Activated T-cell treated with anti-CD3 and anti-CD28 coated beads, Interleukin-2, amount 50 U/mL, for 4 hours (primary cell): Measurements from ENCODE around the gene RAPH1. TPM values are rescaled to one million over a fixed set of nuclear protein-coding genes. Genes with fewer than 3 reads are reported as not detected.

Experiments
- ATAC-seq, 2 donors: fragments of 200-7000 bp; cut with Tn5 transposase; one replicate each; pipeline ENCODE4 v1.10.0; 2021
- DNase-seq: peaks from one replicate; pipeline ENCODE4 v3.0.0-alpha.2; 2020
- H3K27me3 Mint-ChIP-seq: one replicate; pipeline ENCODE4 v1.8.0; 2021; ENCODE audit warnings: low read depth, mixed read lengths
- H3K36me3 Mint-ChIP-seq: one replicate; pipeline ENCODE4 v1.8.0; 2022; ENCODE audit warnings: mixed read lengths; ENCODE audit not compliant: insufficient read depth
- H3K4me1 Mint-ChIP-seq: one replicate; pipeline ENCODE4 v1.8.0; 2021; ENCODE audit warnings: low read depth, mixed read lengths
- H3K4me3 Mint-ChIP-seq: one replicate; pipeline ENCODE4 v1.8.0; 2021; ENCODE audit warnings: mild to moderate bottlenecking, moderate library complexity, mixed read lengths
- H3K9me3 Mint-ChIP-seq: one replicate; pipeline ENCODE4 v1.8.0; 2021; ENCODE audit warnings: mixed read lengths
- total RNA-seq, 3 donors: library from RNA; stranded (reverse); gene quantifications; one replicate each; pipeline ENCODE4 v1.2.1, GENCODE V29; 2021

The RAPH1 gene
- total RNA-seq, 3 donors from 2014 or later = 12.0 to 12.9 (median 12.8) TPM

DNA sequence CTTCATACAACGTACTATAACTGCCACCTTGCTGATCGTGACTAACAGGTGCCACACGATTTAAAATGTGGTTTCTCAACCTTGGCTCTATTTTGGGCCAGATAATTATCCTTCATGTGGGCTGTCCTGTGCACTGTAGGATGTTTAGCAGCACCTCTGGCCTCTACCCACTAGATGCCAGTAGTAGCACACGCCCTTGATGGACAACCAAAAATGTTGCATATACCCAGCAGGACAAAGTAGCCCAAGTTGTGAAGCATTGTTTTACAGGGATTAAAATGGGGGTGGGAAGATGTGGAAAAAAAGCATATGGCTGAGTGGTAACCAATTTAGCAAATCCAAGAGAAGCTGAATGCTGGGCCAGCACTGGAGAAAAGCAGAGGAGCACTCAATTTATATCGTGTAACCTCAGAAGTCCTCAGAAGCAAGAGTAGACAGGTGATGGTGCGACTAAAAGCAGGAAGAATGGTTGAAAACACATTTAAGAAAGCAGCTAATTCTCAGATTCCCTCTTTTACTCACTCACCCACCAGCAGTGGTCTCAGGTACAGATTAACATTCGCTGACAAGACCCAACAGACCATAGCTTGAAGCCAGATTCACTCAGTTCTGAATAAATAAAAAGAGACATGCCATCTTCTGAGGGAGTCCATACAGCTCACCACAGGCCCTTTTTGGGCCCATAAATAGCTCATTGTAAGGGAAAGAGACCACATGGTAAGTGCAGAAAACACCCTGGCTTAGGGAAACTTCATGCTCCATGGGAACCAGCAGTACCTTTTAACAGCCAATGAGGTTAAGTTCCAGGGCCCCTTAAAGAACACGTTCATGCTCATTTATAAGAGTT lies 50.6 kb downstream of the RAPH1 start:
- H3K4me1 Mint-ChIP-seq = peaks cover 7% of the 10 kb centered on the region
- H3K4me3 Mint-ChIP-seq = no peak overlapping the region
- H3K27me3 Mint-ChIP-seq = no peaks in the 10 kb centered on the region
- no peaks in the 10 kb centered on the region for H3K9me3 Mint-ChIP-seq
- ATAC-seq (peak; percentile 90 to 93), DNase-seq (peak; percentile 42)
- peaks cover 1% of the 10 kb centered on the region for H3K36me3 Mint-ChIP-seq

GRCh38 chr2:203480623-203481022 lies 54.5 kb downstream of the RAPH1 start:
- no peak overlapping the region for H3K4me3 Mint-ChIP-seq
- H3K9me3 Mint-ChIP-seq = no peaks in the 10 kb centered on the region
- H3K27me3 Mint-ChIP-seq = no peaks in the 10 kb centered on the region
- DNase-seq = no peak
- peaks cover 7% of the 10 kb centered on the region for H3K4me1 Mint-ChIP-seq
- ATAC-seq = no peak
- H3K36me3 Mint-ChIP-seq = no peaks in the 10 kb centered on the region

DNA sequence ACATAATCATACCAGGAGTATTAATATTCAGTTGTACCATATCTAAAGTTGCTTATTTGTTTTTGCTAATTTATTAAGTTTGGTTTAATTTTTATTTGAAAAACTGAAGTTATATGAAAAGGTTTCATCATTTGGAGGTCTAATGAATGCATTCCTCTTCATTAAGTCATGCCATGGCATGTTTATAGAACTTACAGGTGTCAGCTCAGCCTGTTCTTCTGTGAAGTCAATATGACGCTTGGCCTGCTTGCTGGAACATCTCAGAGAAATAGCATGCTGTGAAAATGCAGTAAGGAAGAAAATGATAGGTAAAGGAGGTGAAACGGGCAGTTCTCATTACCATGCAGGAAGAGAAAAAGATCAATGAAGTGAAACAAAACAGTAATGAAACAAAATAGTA lies 58.2 kb downstream of the RAPH1 start:
- DNase-seq = no peak
- Mint-ChIP-seq H3K4me1 (no peaks in the 10 kb centered on the region), H3K27me3 (no peaks in the 10 kb centered on the region), H3K36me3 (no peaks in the 10 kb centered on the region), H3K4me3 (no peak overlapping the region), H3K9me3 (no peaks in the 10 kb centered on the region)
- ATAC-seq = no peak

DNA sequence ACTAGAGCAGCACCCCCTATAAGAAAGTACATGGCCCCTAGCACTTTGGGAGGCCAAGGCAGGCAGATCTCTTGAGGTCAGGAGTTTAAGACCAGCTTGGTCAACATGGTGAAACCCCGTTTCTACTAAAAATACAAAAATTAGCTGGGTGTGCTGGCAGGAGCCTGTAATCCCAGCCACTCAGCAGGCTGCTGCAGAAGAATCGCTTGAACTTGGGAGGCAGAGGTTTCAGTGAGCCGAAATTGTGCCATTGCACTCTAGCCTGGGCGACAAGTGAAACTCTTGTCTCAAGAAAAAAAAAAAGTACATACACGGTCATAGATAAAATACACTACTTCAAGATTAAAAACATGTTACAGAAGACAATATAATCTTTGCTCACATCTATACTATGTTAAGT lies 63.8 kb downstream of the RAPH1 start:
- no peak for ATAC-seq
- no peak for DNase-seq
- Mint-ChIP-seq H3K4me1 (no peaks in the 10 kb centered on the region), H3K36me3 (peaks cover 1% of the 10 kb centered on the region), H3K27me3 (no peaks in the 10 kb centered on the region), H3K9me3 (no peaks in the 10 kb centered on the region), H3K4me3 (no peak overlapping the region)

DNA sequence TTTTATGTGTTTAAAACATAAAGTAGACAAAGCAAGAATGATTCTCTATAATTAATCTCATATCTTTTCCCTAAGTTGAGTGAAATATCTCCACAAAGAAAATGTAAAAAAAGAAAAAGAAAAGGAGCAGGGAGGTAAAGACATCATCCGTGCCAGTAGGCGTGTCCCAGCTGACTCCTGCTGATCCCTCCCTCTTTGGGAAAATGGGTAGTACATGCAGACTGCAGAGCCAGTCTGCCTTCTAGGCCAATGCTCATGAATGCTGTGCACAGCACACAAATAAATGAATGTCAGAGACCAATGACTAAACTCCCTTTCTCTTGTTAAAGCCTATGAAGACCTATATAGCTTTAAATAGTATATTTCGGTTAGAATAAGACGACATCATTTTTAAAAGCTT lies 64.7 kb downstream of the RAPH1 start:
- Mint-ChIP-seq H3K4me1 (no peaks in the 10 kb centered on the region), H3K36me3 (peaks cover 1% of the 10 kb centered on the region), H3K27me3 (no peaks in the 10 kb centered on the region), H3K4me3 (no peak overlapping the region), H3K9me3 (no peaks in the 10 kb centered on the region)
- ATAC-seq = no peak
- no peak for DNase-seq

GRCh38 chr2:203469546-203469945 lies 65.6 kb downstream of the RAPH1 start:
- Mint-ChIP-seq H3K9me3 (no peaks in the 10 kb centered on the region), H3K4me3 (no peak overlapping the region), H3K36me3 (peaks cover 1% of the 10 kb centered on the region), H3K4me1 (no peaks in the 10 kb centered on the region), H3K27me3 (no peaks in the 10 kb centered on the region)
- no peak for DNase-seq
- no peak for ATAC-seq

DNA sequence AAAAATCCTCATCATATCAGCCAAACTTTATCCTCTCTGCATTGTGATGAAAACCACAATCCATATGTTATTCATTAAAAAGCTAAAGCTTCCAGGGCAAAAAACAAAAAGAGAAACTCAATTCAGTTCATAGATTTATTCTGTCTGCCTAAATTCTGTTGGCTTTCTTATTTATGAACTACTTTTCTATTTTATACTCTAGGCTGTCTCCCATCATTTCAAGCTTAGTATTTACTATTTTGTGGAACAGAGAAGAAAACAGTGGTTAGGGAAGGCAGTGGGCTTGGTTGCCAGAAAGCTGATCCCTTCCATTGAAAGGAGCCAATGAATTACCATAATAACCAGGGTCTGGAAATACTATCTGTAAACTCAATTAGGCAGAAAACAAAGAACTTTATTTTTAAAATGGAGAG lies 71.8 kb downstream of the RAPH1 start:
- Mint-ChIP-seq H3K4me1 (no peaks in the 10 kb centered on the region), H3K36me3 (peaks cover 4% of the 10 kb centered on the region), H3K27me3 (no peaks in the 10 kb centered on the region), H3K9me3 (no peaks in the 10 kb centered on the region), H3K4me3 (no peak overlapping the region)
- ATAC-seq = no peak
- DNase-seq = no peak

- no peak overlapping the region for H3K4me3 Mint-ChIP-seq
- no peak for ATAC-seq
- H3K36me3 Mint-ChIP-seq = peaks cover 4% of the 10 kb centered on the region
- H3K27me3 Mint-ChIP-seq = no peaks in the 10 kb centered on the region
- H3K4me1 Mint-ChIP-seq = no peaks in the 10 kb centered on the region
- no peaks in the 10 kb centered on the region for H3K9me3 Mint-ChIP-seq
- DNase-seq = no peak
Measured at GRCh38 chr2:203462308-203462707, 72.8 kb downstream of the RAPH1 start.

DNA sequence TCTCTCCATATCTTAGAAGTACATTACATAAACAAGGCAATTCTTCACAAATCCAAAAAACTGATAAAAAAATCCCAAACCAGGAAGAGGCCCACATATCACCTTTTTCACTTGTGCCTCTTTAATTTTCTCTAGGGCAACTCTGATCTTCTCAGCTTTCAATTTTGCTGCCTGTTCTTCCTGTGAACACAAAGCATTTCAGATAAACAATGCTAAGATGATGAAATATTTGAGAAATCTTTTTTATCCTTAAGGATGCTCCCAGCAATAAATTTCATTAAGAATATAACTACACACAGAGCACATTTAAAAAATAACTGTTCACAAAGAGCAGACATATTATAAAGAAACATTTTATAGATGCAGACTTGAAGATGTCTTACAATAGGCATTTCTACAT lies 73.4 kb downstream of the RAPH1 start:
- no peaks in the 10 kb centered on the region for H3K27me3 Mint-ChIP-seq
- no peak overlapping the region for H3K4me3 Mint-ChIP-seq
- no peaks in the 10 kb centered on the region for H3K4me1 Mint-ChIP-seq
- DNase-seq = no peak
- ATAC-seq = no peak
- H3K36me3 Mint-ChIP-seq = peaks cover 4% of the 10 kb centered on the region
- H3K9me3 Mint-ChIP-seq = no peaks in the 10 kb centered on the region

DNA sequence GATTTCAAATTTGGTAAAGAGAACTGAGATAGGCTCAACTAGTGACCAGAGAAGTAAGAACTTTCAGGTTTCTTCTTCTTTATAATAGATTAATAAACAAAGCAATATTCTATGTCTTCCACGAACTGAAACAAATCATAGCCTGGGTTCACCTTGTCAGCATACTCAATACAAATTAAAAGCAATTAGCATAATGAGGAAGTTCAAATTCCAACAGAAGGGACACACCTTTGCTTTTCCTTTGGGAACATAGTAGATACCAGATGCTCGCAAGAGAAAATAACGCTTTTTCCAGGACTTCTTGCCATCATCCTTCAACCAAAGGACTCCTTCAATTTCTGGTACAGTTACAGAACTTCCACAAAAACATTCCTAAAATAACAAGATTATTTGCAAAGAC lies 79.9 kb downstream of the RAPH1 start:
- DNase-seq (no peak), ATAC-seq (no peak)
- peaks cover 5% of the 10 kb centered on the region for H3K36me3 Mint-ChIP-seq
- H3K27me3 Mint-ChIP-seq = no peaks in the 10 kb centered on the region
- H3K4me3 Mint-ChIP-seq = no peak overlapping the region
- no peaks in the 10 kb centered on the region for H3K9me3 Mint-ChIP-seq
- H3K4me1 Mint-ChIP-seq = peaks cover 1% of the 10 kb centered on the region

DNA sequence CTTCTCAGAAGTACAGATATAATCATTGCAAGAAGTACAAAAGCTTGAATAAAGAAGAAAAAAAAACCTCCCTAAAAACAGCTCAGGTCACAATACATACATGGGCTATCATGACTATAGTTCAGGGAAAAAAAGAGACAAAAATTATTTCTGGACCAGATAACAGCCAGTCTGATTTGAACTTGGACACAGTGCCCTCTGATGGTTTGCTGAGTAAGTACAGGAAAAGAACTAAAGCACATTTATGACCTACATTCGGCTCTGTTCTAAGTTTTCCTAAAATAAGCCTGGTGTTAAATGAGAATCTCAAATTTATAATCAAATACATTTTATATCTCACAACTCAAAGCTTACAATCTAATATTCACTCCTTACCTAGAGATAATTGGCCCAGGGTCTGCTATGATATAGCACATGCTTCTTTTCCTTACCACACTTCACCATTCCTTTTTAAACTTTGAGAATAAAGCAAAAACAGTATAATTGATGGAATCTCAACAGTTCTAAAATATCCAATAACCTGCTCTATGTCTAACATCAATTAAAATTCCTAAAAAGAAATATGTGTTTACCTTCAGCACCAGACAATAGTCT lies 81.1 kb downstream of the RAPH1 start:
- ATAC-seq (no peak), DNase-seq (no peak)
- Mint-ChIP-seq H3K9me3 (no peaks in the 10 kb centered on the region), H3K4me3 (no peak overlapping the region), H3K27me3 (no peaks in the 10 kb centered on the region), H3K36me3 (peaks cover 5% of the 10 kb centered on the region), H3K4me1 (peaks cover 1% of the 10 kb centered on the region)

DNA sequence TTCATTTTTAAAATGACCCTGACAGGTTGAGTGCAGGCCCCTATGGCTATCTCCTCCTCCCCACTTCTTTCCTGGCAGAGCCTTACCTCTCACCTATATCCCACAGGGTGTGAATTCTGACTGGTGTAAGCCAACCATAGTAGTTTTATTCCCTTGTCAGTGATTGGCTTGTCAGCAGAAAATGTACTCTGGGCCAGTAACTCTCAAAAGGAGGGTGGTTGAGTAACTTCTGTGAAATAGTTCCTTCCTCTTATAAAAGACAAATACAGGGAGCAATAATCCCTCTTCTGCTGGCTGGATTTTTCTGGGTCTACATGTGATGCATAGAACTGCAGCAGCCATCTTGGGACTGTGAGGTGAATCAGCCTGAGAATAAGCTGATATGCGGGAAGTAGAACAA lies 83.4 kb downstream of the RAPH1 start:
- Mint-ChIP-seq H3K9me3 (no peaks in the 10 kb centered on the region), H3K4me3 (no peak overlapping the region), H3K36me3 (peaks cover 5% of the 10 kb centered on the region), H3K4me1 (peaks cover 1% of the 10 kb centered on the region), H3K27me3 (no peaks in the 10 kb centered on the region)
- DNase-seq (no peak), ATAC-seq (no peak)

GRCh38 chr2:203451011-203451410 lies 84.1 kb downstream of the RAPH1 start:
- no peak overlapping the region for H3K4me3 Mint-ChIP-seq
- H3K27me3 Mint-ChIP-seq = no peaks in the 10 kb centered on the region
- H3K9me3 Mint-ChIP-seq = no peaks in the 10 kb centered on the region
- H3K4me1 Mint-ChIP-seq = peaks cover 1% of the 10 kb centered on the region
- ATAC-seq (no peak), DNase-seq (no peak)
- peaks cover 5% of the 10 kb centered on the region for H3K36me3 Mint-ChIP-seq

- no peaks in the 10 kb centered on the region for H3K27me3 Mint-ChIP-seq
- H3K4me3 Mint-ChIP-seq = no peak overlapping the region
- H3K36me3 Mint-ChIP-seq = peaks cover 5% of the 10 kb centered on the region
- DNase-seq = no peak
- H3K9me3 Mint-ChIP-seq = no peaks in the 10 kb centered on the region
- peaks cover 1% of the 10 kb centered on the region for H3K4me1 Mint-ChIP-seq
- ATAC-seq = no peak
Measured at GRCh38 chr2:203450561-203450960, 84.5 kb downstream of the RAPH1 start.

- no peaks in the 10 kb centered on the region for H3K4me1 Mint-ChIP-seq
- H3K27me3 Mint-ChIP-seq = no peaks in the 10 kb centered on the region
- no peaks in the 10 kb centered on the region for H3K9me3 Mint-ChIP-seq
- no peak overlapping the region for H3K4me3 Mint-ChIP-seq
- H3K36me3 Mint-ChIP-seq = peaks cover 5% of the 10 kb centered on the region
- DNase-seq (no peak), ATAC-seq (no peak)
Measured at GRCh38 chr2:203446780-203447179, 88.3 kb downstream of the RAPH1 start.
